PFSK-1 (cell line): ENCODE measurements around the gene RPGR.

ENCODE experiments used
- FOXP2 ChIP-seq: optimal IDR thresholded peaks from 2 replicates; pipeline ENCODE3; 2011; ENCODE audit warnings: borderline replicate concordance, control low read depth, inconsistent platforms; ENCODE audit not compliant: insufficient read depth; ENCODE audit errors: extremely low read length, extremely low read depth
- POLR2AphosphoS5 ChIP-seq: IDR thresholded peaks from 2 replicates; pipeline ENCODE4 v1.6.1; 2012; ENCODE audit warnings: low read depth, mild to moderate bottlenecking, control low read depth, low read length, moderate library complexity
- REST ChIP-seq, 2 experiments: IDR thresholded peaks; 2 replicates each; pipeline versions ENCODE4 v1.6.1 to v1.8.0; 2011 to 2012; ENCODE audit warnings: low read depth in 2 of 2, low read length in 2 of 2, control low read depth in 1 of 2, inconsistent platforms in 1 of 2, mild to moderate bottlenecking in 1 of 2, moderate library complexity in 1 of 2; ENCODE audit not compliant: insufficient read depth in 1 of 2
- SIN3A ChIP-seq: IDR thresholded peaks from 2 replicates; pipeline ENCODE4 v1.6.1; 2012; ENCODE audit warnings: mild to moderate bottlenecking, low read length, moderate library complexity, borderline replicate concordance; ENCODE audit not compliant: insufficient read depth
- TAF1 ChIP-seq: IDR thresholded peaks from 2 replicates; pipeline ENCODE4 v1.6.1; 2012; ENCODE audit warnings: low read length, control low read depth, borderline replicate concordance; ENCODE audit not compliant: insufficient read depth

The RPGR gene

GRCh38 chrX:38304010-38304409 lies 23.3 kb downstream of the RPGR start:
- no peak for TF ChIP-seq TAF1
- TF ChIP-seq FOXP2 = no peak
- TF ChIP-seq POLR2AphosphoS5 = no peak
- TF ChIP-seq REST (IDR thresholded peaks at IDR 0.05; ENCODE audit: insufficient read depth in 1 of 2, low read depth in 2 of 2, low read length in 2 of 2) = no peak
- no peak for TF ChIP-seq SIN3A

- TF ChIP-seq REST (IDR thresholded peaks at IDR 0.05; ENCODE audit: insufficient read depth in 1 of 2, low read depth in 2 of 2, low read length in 2 of 2) (no peak), POLR2AphosphoS5 (no peak), TAF1 (no peak), FOXP2 (no peak), SIN3A (no peak)
Measured at GRCh38 chrX:38293741-38294140, 33.6 kb downstream of the RPGR start.

- no peak for TF ChIP-seq FOXP2
- no peak for TF ChIP-seq TAF1
- TF ChIP-seq SIN3A = no peak
- TF ChIP-seq REST (IDR thresholded peaks at IDR 0.05; ENCODE audit: insufficient read depth in 1 of 2, low read depth in 2 of 2, low read length in 2 of 2) = no peak
- TF ChIP-seq POLR2AphosphoS5 = no peak
Measured at GRCh38 chrX:38287674-38288073, 39.6 kb downstream of the RPGR start.

GRCh38 chrX:38285649-38286048 lies 41.7 kb downstream of the RPGR start:
- TF ChIP-seq FOXP2 = no peak
- TF ChIP-seq SIN3A = no peak
- TF ChIP-seq POLR2AphosphoS5 = no peak

GRCh38 chrX:38282049-38282448 lies 45.3 kb downstream of the RPGR start:
- TF ChIP-seq REST (IDR thresholded peaks at IDR 0.05; ENCODE audit: insufficient read depth in 1 of 2, low read depth in 2 of 2, low read length in 2 of 2) (no peak), TAF1 (no peak), FOXP2 (no peak), SIN3A (no peak), POLR2AphosphoS5 (no peak)
